Measurements from ENCODE around the gene SURF1. TPM values are rescaled to one million over a fixed set of nuclear protein-coding genes. Genes with fewer than 3 reads are reported as not detected.

SURF1 gene
- total RNA-seq, 1 experiment from 2014 or later, result 57.7 TPM

- no peak overlapping the region for H2AFZ ChIP-seq
- TF ChIP-seq EZH2 (IDR thresholded peaks at IDR 0.05; ENCODE audit: low read depth) (no peak), CTCF (conservative IDR thresholded peaks at IDR 0.05) (no peak)
- no peaks in the 10 kb centered on the region for H3K27me3 ChIP-seq (ENCODE audit: insufficient read depth, low read depth)
- peaks cover 52% of the 10 kb centered on the region for H4K20me1 ChIP-seq (ENCODE audit: insufficient read depth)
- no peaks in the 10 kb centered on the region for H3K9me2 ChIP-seq (ENCODE audit: insufficient read depth)
- H3K4me3 ChIP-seq, result peak overlapping the region; percentile 99; the same call in 1 of the 2 replicates
- H3F3A ChIP-seq (ENCODE audit: insufficient read depth, low read depth), result peaks cover 70% of the 10 kb centered on the region
- BruUV-seq (replicated peaks), result no TSS peak
- H3K9me3 ChIP-seq (ENCODE audit: insufficient read depth, low read depth), result no peaks in the 10 kb centered on the region
- no peak for DNase-seq
- ChIA-PET CTCF (interaction anchor here (0.6 kb wide), 3 partner anchors 165 to 406 kb away, joined by 3 to 4 read pairs (median 3); no protein-coding TSS in a partner anchor), POLR2A (ENCODE audit: unreplicated experiment) (no interaction called here)
- peak overlapping the region; percentile 95 for H3K4me2 ChIP-seq
- intact Hi-C loops (cut with micrococcal nuclease; ENCODE audit: unreplicated experiment), result no loop called here
- H3K4me1 ChIP-seq (replicated peaks; ENCODE audit: insufficient read depth), result peaks cover 21% of the 10 kb centered on the region
- peak overlapping the region; percentile 97 for H3K27ac ChIP-seq
- H3K79me2 ChIP-seq (ENCODE audit: low read depth), result peaks cover 61% of the 10 kb centered on the region
- H3K36me3 ChIP-seq (ENCODE audit: low read depth), result peaks cover 41% of the 10 kb centered on the region
Observed at GRCh38 chr9:133349965-133350616, 6.2 kb downstream of the SURF1 start.

DNA sequence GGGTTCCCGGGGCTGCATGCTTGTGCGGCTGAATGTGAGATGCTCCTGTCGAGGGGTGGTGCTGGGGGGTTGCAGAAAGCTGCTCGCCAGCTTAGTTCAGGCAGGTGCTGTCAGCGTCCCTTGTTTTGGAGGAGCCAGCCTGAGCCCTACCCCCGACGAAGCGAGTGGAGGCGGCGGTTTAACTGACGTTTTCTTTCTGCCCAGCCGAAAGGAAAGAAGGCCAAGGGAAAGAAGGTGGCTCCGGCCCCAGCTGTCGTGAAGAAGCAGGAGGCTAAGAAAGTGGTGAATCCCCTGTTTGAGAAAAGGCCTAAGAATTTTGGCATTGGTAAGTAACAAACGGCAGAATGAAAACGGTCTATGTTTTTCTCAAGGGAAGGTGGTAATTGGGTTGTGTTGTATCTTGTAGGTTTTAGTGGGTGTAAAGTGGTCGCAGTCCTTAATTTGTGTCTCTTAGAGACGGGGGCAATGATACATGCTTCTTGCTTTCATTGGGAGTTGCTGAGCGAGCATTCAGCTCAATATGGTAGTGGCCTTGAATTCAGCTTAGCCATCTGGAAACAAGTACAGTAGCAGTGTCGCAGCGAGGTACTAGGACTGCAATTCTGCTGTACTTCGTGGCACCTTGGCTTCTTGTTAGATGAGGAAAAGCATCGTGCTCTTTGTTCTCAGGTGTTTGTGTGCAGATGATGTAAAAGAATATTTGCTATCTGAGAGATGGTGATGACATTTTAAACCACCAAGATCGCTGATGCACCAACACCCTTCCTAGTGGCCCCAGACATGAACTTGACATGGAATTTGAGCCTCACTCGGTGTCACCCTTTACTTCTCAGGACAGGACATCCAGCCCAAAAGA, 7.3 kb downstream of the SURF1 start:
- Histone ChIP-seq H3K27ac (peak overlapping the region; percentile 97), H3K36me3 (ENCODE audit: low read depth) (peaks cover 41% of the 10 kb centered on the region), H3K9me3 (ENCODE audit: insufficient read depth, low read depth) (no peaks in the 10 kb centered on the region), H3K4me2 (peak overlapping the region; percentile 95), H3F3A (ENCODE audit: insufficient read depth, low read depth) (peaks cover 59% of the 10 kb centered on the region), H2AFZ (no peak overlapping the region), H4K20me1 (ENCODE audit: insufficient read depth) (peaks cover 52% of the 10 kb centered on the region), H3K4me3 (peak overlapping the region; percentile 99), H3K9me2 (ENCODE audit: insufficient read depth) (no peaks in the 10 kb centered on the region), H3K27me3 (ENCODE audit: insufficient read depth, low read depth) (no peaks in the 10 kb centered on the region), H3K79me2 (ENCODE audit: low read depth) (peaks cover 58% of the 10 kb centered on the region), H3K4me1 (replicated peaks; ENCODE audit: insufficient read depth) (peaks cover 17% of the 10 kb centered on the region)
- ChIA-PET CTCF (interaction anchor here (1.1 kb wide), 1 partner anchor 163 kb away, joined by 5 read pairs; no protein-coding TSS in a partner anchor), POLR2A (ENCODE audit: unreplicated experiment) (interaction anchor here (0.9 kb wide), 1 partner anchor 25 kb away, joined by 5 read pairs; no protein-coding TSS in a partner anchor)
- DNase-seq, result no peak
- BruUV-seq (replicated peaks), result no TSS peak
- TF ChIP-seq EZH2 (IDR thresholded peaks at IDR 0.05; ENCODE audit: low read depth) (no peak), CTCF (conservative IDR thresholded peaks at IDR 0.05) (no peak)
- intact Hi-C loops (cut with micrococcal nuclease; ENCODE audit: unreplicated experiment), result loop anchor here (1.0 kb wide), 2 partner anchors 13 to 27 kb away; partner anchors contain the start of genes STKLD1, SURF4 and SURF6

GRCh38 chr9:133347985-133348717, 8.1 kb downstream of the SURF1 start, which contains the start of the genes MED22 and RPL7A:
Gene MED22 (minus strand): TSS chr9:133348131. CDS start chr9:133346662, 1,469 bp downstream.
Gene RPL7A (plus strand): TSS chr9:133348218. CDS start chr9:133348244, 26 bp downstream.
- Histone ChIP-seq H3K4me3 (peak within 1 kb of the TSS; percentile 99), H3K36me3 (ENCODE audit: low read depth) (peaks cover 41% of the 10 kb centered on the region), H2AFZ (peak within 1 kb of the TSS; percentile 76), H3K27me3 (ENCODE audit: insufficient read depth, low read depth) (no peaks in the 10 kb centered on the region), H3K79me2 (ENCODE audit: low read depth) (peaks cover 58% of the 10 kb centered on the region), H3F3A (ENCODE audit: insufficient read depth, low read depth) (peaks cover 51% of the 10 kb centered on the region), H3K27ac (peak within 1 kb of the TSS; percentile 97), H3K4me1 (replicated peaks; ENCODE audit: insufficient read depth) (peaks cover 17% of the 10 kb centered on the region), H4K20me1 (ENCODE audit: insufficient read depth) (peaks cover 52% of the 10 kb centered on the region), H3K4me2 (peak within 1 kb of the TSS; percentile 95), H3K9me2 (ENCODE audit: insufficient read depth) (no peaks in the 10 kb centered on the region), H3K9me3 (ENCODE audit: insufficient read depth, low read depth) (no peaks in the 10 kb centered on the region)
- ChIA-PET POLR2A (ENCODE audit: unreplicated experiment) (interaction anchor here (0.6 to 0.9 kb wide), 8 partner anchors 25 to 942 kb away, joined by 3 to 19 read pairs (median 6); partner anchors contain the start of gene GTF3C5), CTCF (interaction anchor here (0.6 to 1.1 kb wide), 2 partner anchors 162 to 187 kb away, joined by 3 to 5 read pairs; no protein-coding TSS in a partner anchor)
- TF ChIP-seq CTCF (conservative IDR thresholded peaks at IDR 0.05), result 0 out of 2 replicates have a peak, but pooled peaks have one; percentile 17
- no peak for TF ChIP-seq EZH2 (IDR thresholded peaks at IDR 0.05; ENCODE audit: low read depth)
- DNase-seq, result peak; percentile 87 to 93
- intact Hi-C loops (cut with micrococcal nuclease; ENCODE audit: unreplicated experiment), result loop anchor here (1.0 kb wide), 2 partner anchors 12 to 28 kb away; partner anchors contain the start of genes STKLD1, SURF4 and SURF6
- TSS peak; percentile 41 for BruUV-seq (replicated peaks)

Data from PC-9 (cell line).